ENCODE data around the gene CYS1.

GRCh38 chr2:10064932-10065772 lies 15.1 kb downstream of the CYS1 start:
- TF ChIP-seq SP1 (CRISPR knock-in tag; conservative IDR thresholded peaks at IDR 0.05) (no peak), CDX4 (CRISPR knock-in tag; IDR thresholded peaks at IDR 0.05; ENCODE audit: borderline replicate concordance) (no peak), CTCF (IDR thresholded peaks at IDR 0.05) (no peak), NR3C1 (CRISPR knock-in tag; conservative IDR thresholded peaks at IDR 0.05; ENCODE audit: low read depth) (no peak), EMX1 (CRISPR knock-in tag; IDR thresholded peaks at IDR 0.05) (no peak), SMAD4 (CRISPR knock-in tag; IDR thresholded peaks at IDR 0.05) (no peak), HMGXB4 (CRISPR knock-in tag; IDR thresholded peaks at IDR 0.05) (no peak), ZNF423 (CRISPR knock-in tag; IDR thresholded peaks at IDR 0.05) (no peak), PRRX2 (CRISPR knock-in tag; IDR thresholded peaks at IDR 0.05) (no peak), ZNF416 (CRISPR knock-in tag; IDR thresholded peaks at IDR 0.05) (no peak), CBFB (CRISPR knock-in tag; IDR thresholded peaks at IDR 0.05; ENCODE audit: low read depth) (no peak)
- TF ChIP-seq, protein P1, sequence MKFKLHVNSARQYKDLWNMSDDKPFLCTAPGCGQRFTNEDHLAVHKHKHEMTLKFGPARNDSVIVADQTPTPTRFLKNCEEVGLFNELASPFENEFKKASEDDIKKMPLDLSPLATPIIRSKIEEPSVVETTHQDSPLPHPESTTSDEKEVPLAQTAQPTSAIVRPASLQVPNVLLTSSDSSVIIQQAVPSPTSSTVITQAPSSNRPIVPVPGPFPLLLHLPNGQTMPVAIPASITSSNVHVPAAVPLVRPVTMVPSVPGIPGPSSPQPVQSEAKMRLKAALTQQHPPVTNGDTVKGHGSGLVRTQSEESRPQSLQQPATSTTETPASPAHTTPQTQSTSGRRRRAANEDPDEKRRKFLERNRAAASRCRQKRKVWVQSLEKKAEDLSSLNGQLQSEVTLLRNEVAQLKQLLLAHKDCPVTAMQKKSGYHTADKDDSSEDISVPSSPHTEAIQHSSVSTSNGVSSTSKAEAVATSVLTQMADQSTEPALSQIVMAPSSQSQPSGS (CRISPR knock-in tag; IDR thresholded peaks at IDR 0.05; ENCODE audit: borderline replicate concordance, low read depth), result no peak
- TF ChIP-seq, protein P2, sequence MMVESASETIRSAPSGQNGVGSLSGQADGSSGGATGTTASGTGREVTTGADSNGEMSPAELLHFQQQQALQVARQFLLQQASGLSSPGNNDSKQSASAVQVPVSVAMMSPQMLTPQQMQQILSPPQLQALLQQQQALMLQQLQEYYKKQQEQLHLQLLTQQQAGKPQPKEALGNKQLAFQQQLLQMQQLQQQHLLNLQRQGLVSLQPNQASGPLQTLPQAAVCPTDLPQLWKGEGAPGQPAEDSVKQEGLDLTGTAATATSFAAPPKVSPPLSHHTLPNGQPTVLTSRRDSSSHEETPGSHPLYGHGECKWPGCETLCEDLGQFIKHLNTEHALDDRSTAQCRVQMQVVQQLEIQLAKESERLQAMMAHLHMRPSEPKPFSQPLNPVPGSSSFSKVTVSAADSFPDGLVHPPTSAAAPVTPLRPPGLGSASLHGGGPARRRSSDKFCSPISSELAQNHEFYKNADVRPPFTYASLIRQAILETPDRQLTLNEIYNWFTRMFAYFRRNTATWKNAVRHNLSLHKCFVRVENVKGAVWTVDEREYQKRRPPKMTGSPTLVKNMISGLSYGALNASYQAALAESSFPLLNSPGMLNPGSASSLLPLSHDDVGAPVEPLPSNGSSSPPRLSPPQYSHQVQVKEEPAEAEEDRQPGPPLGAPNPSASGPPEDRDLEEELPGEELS (CRISPR knock-in tag; IDR thresholded peaks at IDR 0.05), result no peak
